Left ventricle myocardium superior (tissue), 1 donor: ENCODE results near the gene ITFG2. TPM values are rescaled to one million over a fixed set of nuclear protein-coding genes. Genes with fewer than 3 reads are reported as not detected.

Experiments
- ATAC-seq: fragments of 200-7000 bp; cut with Tn5 transposase; one replicate; pipeline ENCODE4 v1.9.1; 2020; ENCODE audit warnings: mild to moderate bottlenecking, moderate library complexity
- DNase-seq: peaks from one replicate; pipeline ENCODE4 v3.0.0-alpha.2; 2020
- intact Hi-C: fragments of 100-400 bp; cut with micrococcal nuclease; formaldehyde crosslinking; loops from one replicate; pipeline ENCODE4 v1.11.0; 2022
- total RNA-seq: library from RNA; stranded (reverse); fragmentation: NEBNext Ultra II Directional; extraction: Animal tissue kit (Norgen Biotek cat#: 25700); gene quantifications from one replicate; pipeline ENCODE4 v1.2.1, GENCODE V29; 2021
- donor health status: DM: no; HTN: yes; CAD: no; lungs with severe emphysema.

The ITFG2 gene
- total RNA-seq, 1 donor from 2014 or later = 14.7 TPM

DNA sequence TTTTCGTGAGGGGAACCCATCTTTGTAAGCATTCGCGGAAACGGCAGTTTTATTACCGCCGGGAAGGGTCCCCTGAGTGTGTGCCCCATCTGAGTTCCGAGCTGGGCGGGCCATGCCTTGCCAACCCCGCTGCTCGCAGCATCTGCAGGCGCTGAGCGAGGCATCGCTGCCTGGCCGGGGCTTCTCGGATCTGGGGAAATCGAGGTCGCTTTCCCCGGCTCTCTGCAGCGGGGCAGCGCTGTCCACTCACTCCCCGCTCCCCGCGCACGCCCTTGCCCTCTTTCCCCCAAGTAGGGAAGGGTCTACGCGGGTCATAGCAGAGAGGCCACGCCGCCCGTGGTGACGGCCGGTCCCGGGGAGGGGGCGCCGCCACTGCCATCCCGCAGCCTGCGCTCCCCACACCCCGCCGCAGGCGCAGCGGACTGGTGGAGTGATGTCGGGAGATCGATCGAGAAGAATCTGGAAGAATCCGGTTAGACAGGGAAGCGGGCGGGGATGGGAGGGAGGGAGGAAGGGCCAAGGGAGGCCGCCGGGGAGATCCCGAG is 18.2 kb upstream of the ITFG2 start:
- intact Hi-C loops = no loop called here
- DNase-seq (peak; percentile 46), ATAC-seq (peak; percentile 31)

DNA sequence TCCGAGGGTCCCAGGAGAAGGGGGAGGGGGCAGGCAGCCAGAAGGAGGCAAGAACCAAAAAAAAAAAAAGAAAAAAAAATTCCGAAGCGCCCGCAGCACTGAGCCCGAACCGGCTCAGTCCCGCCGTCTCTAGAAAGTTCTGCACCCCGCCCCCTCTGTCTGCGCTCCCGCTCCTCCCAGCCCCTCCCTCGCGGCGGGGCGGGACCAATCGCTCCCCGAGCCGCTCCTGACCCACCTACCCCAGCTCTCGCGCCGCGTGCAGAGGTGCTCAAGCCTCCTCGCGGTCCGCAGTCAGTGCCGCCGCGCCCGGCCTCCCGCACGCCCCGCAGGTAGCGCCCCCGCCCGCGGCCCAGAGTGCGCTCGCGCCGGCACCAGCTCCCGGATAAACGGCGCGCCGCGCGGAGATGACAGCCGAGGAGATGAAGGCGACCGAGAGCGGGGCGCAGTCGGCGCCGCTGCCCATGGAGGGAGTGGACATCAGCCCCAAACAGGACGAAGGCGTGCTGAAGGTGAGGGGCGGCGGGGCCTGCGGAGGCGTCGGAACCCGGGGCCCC is 17.7 kb upstream of the ITFG2 start, which contains the start of gene FKBP4:
FKBP4 (plus strand) TSS at position 235 of the 554 bp plus-strand sequence; CDS start at position 405, 170 bp downstream.
- DNase-seq (peak; percentile 94), ATAC-seq (peak; percentile 91)
- intact Hi-C loops = no loop called here

DNA sequence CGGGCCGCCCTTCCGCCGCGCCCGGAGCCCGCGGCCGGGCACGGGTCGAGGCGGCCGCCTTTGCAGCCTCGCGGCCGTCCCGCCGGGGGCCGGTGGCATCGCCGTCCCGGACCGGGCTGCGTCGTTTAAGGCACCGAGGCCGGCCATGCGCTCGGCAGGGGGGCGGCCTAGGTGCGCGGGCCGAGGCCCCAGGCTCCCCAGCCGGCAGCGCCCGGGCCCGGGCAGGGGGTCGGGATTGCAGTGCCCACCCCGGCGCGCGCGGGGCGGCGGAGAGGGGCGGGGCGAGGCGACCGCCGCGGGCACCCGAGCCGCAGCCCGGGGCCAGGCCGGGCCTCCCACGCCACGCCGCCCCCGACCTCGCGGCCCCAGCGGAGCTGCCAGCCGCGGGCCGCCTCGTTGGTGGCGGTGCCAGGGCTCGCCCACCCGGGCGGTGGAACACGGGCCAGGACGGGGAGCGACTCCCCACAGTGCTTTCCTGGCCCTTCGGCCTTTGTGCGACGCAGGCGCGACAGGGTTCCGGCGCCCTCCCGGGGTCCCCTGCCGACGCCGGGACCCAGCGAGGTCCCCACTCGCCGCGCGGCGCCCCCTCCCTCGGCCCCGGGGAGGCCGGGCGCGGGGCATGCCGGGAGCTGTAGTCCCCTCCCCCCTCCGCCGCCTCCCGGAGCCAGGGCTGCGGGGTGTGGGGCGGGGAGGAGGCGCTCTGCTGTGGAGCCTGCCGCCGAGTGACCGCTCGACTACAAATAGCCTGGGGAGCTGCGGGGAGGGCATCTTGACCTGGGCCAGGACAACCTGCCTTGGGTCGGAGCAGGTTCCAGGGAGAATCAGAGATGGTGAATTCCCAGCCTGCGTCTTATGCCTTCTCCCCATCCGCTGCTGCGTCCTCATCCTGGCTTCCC is 16.9 kb upstream of the ITFG2 start:
- DNase-seq = peak; percentile 91
- intact Hi-C loops = no loop called here
- peak; percentile 87 for ATAC-seq

DNA sequence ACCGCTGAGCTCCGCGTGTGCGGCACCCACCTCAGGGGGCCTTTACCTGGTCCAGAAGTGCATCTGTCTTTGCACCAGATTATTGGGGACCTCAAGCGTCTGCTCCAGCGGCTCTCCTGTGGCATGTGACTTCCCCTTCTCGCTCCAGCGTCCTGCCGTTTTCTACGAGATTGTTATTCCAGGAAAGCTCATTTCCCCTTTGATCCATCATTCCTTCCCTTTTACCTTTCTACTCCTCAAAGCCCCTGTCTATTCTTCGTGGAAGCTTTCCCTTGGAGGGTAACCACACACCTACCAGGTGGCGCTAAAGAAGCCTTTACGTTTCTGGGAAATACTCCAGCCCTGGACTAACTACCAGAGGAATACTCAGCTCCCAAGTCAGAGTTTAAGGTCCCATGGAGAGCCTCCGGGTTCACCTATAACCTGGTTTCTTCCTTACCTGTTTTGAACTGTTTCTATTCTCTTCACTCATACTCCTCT is 16.2 kb upstream of the ITFG2 start:
- ATAC-seq (no peak), DNase-seq (no peak)
- intact Hi-C loops = no loop called here

DNA sequence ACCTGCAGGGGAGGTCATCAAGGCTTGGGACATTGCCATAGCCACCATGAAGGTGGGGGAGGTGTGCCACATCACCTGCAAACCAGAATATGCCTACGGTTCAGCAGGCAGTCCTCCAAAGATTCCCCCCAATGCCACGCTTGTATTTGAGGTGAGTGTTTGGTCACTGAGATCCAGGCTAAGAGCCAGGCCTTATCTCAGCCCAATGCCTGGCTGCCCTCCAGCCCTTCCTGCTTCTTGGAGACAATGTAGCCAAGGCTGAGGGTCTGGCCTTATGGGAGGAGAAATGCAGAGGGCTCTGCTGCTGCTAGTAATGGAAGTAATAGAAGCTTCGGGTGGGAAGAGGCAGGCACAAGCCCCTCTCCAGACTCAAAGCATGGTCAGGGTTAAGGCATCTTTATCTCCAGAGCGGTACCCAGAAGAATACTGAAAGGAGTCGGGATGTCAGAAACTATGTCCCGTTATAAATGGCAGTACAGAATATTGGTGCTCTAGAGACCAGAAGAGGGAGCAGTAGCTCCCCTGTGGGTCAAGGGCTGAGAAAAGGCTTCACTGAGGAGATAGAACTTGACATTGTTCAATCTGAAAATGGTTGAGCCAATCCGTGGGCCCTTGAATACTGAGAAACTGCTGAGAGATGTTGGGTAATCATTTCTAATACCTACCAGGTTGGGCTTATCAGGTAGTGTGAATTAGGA is 14.6 kb upstream of the ITFG2 start:
- intact Hi-C loops = no loop called here
- no peak for ATAC-seq
- peak; percentile 72 for DNase-seq

DNA sequence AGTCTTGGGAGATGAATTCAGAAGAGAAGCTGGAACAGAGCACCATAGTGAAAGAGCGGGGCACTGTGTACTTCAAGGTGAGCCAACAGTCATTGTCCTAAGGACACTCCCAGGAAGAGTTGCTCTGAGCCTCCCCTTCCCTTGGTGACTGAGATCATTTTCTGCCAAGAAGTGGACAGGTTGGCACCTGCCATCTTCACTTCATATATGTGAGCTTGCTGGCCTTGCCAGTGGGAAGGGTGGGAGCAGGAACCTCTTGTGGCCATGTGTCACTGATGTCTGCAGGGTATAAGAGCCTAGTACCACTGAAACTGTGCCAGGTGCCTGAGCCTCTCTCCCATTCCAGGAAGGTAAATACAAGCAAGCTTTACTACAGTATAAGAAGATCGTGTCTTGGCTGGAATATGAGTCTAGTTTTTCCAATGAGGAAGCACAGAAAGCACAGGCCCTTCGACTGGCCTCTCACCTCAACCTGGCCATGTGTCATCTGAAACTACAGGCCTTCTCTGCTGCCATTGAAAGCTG is 12.4 kb upstream of the ITFG2 start:
- intact Hi-C loops = no loop called here
- no peak for ATAC-seq
- no peak for DNase-seq

DNA sequence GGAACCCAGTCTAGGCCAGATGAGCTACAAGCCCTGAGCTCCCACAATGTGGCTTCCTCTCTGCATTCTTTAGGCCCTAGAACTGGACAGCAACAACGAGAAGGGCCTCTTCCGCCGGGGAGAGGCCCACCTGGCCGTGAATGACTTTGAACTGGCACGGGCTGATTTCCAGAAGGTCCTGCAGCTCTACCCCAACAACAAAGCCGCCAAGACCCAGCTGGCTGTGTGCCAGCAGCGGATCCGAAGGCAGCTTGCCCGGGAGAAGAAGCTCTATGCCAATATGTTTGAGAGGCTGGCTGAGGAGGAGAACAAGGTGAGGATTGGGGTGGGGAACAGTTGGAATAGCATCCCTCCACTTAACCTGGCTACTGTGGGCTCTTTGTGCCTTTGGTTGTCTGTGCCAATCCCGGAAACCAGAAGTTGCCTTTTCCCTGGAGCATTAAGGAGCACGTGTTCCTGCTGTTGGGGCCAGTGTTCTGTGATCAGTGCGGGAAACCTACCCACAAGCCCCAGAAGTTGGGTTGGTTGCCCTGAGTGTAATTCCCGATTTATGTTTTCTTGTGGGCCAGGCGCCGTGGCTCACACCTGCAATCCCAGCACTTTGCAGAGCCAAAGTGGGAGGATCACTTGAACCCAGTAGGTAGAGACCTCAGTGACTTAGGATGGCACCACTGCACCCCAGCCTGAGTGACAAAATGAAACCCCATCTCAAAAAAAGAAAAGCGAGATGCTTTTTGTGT is 11.3 kb upstream of the ITFG2 start:
- DNase-seq = peak; percentile 55
- no peak for ATAC-seq

DNA sequence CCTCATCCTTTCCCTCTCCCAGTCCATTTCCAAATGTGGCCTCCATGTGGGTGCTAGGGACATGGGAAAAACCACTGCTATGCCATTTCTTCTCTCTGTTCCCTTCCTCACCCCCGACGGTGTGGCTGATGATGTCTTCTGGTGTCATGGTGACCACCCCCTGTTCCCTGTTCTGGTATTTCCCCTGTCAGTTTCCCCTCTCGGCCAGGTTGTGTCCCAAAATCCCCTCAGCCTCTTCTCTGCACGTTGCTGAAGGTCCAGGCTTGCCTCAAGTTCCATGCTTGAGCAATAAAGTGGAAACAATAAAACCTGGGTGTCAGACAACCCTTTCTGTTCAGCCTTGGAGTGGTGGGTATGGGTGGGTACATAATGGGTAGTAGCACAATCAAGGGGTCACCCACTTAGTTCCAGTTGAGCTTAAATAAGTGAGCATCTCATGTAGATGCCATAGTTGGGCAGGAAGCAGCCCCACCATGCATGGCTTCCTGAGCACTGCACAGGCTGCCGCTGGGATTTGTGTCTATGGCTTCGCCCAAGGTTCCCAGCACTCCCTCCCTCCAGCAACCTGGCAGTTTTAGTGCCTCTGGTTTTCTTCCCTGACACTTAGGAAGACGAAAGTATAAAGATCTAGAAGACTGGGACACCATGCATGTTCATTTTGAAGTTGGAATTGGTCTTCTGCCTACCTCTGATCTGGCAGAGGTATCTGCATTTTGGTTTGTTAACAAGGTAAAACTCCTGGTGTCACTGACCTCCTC is 8.7 kb upstream of the ITFG2 start:
- intact Hi-C loops = no loop called here
- ATAC-seq = no peak
- no peak for DNase-seq

More for the DNA sequence above, 11.3 kb upstream of the ITFG2 start:
- intact Hi-C loops = no loop called here

DNA sequence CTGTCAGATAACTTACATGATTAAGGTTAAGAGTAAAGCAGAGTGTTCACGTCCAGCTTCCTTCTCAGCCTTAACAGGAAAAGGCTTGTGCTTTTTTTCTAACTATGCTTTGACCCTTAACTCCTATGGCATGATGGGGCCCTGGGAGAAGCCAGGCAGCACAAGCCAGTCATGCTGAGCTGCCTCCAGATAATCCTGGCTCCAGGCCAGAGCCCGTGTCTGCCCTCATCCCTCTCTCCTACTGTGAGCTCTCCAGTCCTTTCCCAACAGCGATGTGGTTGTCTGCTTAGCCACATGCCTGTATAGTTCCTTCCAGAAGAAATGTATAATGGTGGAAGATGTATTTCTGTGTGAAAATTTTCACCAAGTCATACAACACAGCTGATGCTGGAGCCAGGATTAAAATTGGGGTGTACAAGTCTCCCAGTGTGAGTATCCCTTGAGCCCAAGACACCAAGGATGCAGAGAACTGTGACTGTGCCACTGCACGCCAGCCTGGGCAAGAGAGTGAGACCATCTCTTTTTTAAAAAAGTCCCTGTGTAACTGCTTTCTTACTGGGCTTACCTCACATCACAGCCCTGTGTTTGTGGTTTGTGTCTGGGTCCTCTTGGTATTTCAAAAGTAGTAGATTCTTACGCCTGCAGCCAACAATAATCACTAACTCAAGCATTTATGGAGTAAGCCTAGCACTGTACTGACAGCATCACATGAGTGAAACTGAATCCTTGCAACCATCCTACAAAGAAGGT is 7.9 kb upstream of the ITFG2 start:
- intact Hi-C loops = no loop called here
- peak; percentile 91 for ATAC-seq

DNA sequence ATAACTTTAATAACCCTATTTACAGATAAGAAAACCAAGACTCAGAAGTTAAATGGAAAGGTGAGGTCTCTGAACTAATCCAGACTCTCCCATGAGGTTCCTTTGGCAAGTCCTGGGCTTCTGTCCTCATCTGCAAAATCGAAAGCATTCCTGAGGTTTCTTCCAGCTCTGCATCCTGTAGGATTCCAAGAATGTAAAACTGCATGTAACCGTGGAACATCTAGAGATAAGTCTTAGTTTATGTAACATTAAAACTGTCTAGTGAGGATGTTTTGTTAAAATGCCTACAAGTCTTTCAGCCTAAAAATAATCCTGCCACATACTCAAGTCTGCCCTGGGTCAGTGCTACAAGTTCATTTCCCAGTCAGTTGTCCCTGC is 7.3 kb upstream of the ITFG2 start:
- no peak for DNase-seq
- ATAC-seq = no peak
- intact Hi-C loops = no loop called here

More for the DNA sequence above, 7.9 kb upstream of the ITFG2 start:
- peak; percentile 85 for DNase-seq

DNA sequence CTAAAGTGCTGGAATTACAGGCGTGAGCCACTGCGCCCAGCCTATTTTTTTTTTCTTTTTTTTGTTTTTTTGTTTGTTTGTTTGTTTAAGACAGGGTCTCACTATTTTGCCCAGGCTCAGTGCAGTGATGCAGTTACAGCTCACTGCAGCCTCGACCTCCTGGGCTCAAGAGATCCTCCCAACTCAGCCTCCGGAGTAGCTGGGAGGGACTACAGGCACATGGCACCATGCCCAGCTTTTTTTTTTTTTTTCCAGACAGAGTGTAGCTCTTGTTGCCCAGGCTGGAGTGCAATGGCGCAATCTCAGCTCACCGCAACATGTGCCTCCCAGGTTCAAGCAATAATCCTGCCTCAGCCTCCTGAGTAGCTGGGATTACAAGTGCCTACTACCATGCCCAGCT is 5.8 kb upstream of the ITFG2 start:
- no peak for DNase-seq
- ATAC-seq = no peak
- intact Hi-C loops = no loop called here

DNA sequence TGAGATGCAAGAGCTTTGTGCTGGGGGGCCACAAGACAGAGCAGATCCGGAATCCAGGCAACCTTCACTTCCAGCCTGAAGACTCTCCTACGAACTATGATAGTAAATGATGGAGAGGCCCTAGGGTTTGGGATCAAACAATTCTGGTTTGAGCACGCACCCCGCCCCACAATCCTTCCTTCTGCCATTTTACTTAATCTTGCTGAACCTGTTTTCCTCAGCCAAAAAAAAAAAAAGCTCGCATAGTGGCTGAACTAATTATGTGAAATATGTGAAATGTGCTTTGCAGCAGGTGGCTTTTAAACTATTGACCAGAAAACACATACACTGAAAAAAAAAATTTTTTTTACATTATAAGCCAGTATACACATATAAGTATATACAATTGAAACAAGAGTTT is 667 bp upstream of the ITFG2 start:
- no peak for DNase-seq
- no peak for ATAC-seq
- intact Hi-C loops = no loop called here

DNA sequence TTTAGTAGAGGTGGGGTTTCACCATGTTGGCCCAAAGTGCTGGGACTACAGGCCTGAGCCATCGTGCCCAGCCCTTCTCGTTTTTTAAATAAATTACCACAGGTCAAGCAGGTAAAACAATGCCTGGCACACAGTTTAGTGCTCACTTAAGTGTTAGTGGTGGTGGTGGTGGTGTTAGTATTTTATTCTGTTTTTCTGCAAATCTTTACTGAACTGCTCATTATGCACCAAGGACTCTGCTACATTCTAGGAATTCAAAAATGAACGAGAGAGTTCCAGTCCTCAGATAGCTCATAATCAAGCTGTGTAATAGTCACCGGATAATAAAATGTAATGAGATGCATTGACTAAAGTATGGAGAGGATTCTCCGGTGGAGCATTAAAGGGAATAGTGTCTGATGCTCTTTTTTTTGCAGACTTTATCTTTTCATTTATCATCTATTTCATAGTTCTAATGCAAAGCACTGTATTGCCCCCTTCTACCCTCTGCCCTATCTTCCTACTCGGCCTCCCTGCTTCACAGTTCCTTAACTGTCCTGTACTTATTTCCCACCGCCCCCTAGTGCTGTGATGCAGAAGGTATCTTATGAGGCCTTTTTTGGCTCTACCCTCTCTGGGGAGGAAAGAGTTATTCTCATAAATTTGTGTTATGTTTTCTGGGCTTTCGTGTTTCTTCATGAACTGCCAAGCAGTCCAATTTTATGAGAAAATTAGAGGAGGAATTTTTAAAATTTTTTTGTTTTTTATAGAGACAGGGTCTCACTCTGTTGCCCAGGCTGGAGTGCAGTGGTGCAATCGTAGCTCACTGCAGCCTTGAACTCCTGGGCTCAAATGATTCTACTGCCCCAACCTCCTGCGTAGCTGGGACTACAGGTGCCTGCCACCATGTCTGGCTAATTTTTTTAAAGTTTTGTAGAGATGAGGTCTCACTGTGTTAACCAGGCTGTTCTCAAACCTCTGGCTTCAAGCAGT is 1.0 kb downstream of the ITFG2 start:
- ATAC-seq (peak; percentile 52), DNase-seq (no peak)
- intact Hi-C loops = no loop called here

DNA sequence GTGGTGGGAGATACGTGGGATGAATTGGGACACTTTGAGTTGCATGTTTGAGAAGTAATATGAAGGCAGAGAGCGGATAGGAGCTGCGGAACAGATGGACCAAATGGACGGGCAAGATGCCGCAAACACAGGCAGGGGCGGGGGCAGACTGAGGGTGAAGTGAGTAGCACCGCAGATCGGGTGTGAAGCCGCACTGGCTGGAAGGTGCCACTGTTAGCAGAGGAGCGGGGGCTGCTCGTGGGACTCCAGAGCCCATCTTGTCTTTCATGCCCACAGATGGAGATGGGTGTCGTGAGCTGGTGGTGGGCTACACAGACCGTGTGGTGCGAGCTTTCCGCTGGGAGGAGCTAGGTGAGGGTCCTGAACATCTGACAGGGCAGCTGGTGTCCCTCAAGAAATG is 7.3 kb downstream of the ITFG2 start:
- ATAC-seq = no peak
- DNase-seq = no peak
- intact Hi-C loops = no loop called here

DNA sequence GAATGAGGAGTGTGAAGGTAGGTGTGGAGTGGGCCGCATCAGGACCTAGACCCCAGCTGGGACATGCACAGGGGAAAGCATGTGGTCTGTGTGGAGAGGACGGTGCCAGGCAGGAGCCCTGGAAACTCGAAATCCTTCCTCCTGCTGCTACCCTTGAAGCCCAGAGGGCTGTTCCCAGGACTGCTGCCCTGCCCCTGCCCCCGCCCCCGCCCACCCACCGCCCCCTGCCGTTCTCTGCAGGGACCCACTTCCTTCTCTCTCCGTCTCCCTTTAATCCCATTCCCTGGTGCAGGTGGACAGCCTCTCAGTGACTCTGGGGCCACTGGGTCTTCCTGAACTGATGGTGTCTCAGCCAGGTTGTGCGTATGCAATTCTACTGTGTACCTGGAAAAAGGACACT is 8.0 kb downstream of the ITFG2 start:
- intact Hi-C loops = no loop called here
- DNase-seq (no peak), ATAC-seq (no peak)

DNA sequence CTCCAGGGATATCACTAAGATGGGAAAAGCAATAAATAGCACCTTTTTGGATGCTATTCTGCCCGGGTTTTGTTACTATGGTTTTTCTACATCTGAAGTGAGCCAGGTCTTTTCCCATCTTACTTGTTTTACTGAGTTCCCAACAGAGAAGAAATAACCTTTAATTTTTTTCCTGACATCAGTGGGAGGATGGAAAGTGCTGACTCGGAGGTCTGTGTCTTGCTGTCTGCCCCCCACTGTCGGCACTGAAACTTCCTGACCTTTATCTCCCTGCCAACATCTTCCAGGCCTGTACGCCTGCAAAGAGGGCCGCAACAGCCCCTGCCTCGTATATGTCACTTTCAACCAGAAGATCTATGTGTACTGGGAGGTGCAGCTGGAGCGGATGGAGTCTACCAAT is 11.0 kb downstream of the ITFG2 start:
- intact Hi-C loops = no loop called here
- ATAC-seq (no peak), DNase-seq (no peak)
